MM.1S (cell line): Measurements from ENCODE around the gene PAAF1.

Source experiments
- CTCF ChIP-seq: fragments of 300-600 bp; sonication (generic); IDR thresholded peaks from 2 replicates; pipeline ENCODE4 v1.5.1; 2016; ENCODE audit warnings: antibody characterized with exemption, low read length, mixed read lengths
- EZH2 ChIP-seq: fragments of 300-600 bp; sonication (generic); optimal IDR thresholded peaks from 2 replicates; pipeline ENCODE3; 2017; ENCODE audit warnings: low read depth, mild to moderate bottlenecking, antibody characterized with exemption, low read length, mixed read lengths

GRCh38 chr11:73969091-73969490 is 92.3 kb downstream of the PAAF1 start:
- TF ChIP-seq CTCF (no peak), EZH2 (no peak)
